ENCODE results near the gene DDX49. TPM values are rescaled to one million over a fixed set of nuclear protein-coding genes. Genes with fewer than 3 reads are reported as not detected.

Gene DDX49
- total RNA-seq, 1 donor from 2014 or later: 44.7 TPM

- TF ChIP-seq, protein P1, sequence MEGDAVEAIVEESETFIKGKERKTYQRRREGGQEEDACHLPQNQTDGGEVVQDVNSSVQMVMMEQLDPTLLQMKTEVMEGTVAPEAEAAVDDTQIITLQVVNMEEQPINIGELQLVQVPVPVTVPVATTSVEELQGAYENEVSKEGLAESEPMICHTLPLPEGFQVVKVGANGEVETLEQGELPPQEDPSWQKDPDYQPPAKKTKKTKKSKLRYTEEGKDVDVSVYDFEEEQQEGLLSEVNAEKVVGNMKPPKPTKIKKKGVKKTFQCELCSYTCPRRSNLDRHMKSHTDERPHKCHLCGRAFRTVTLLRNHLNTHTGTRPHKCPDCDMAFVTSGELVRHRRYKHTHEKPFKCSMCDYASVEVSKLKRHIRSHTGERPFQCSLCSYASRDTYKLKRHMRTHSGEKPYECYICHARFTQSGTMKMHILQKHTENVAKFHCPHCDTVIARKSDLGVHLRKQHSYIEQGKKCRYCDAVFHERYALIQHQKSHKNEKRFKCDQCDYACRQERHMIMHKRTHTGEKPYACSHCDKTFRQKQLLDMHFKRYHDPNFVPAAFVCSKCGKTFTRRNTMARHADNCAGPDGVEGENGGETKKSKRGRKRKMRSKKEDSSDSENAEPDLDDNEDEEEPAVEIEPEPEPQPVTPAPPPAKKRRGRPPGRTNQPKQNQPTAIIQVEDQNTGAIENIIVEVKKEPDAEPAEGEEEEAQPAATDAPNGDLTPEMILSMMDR (IDR thresholded peaks at IDR 0.05; ENCODE audit: unreplicated experiment): no peak
- H3K27me3 Mint-ChIP-seq: peaks cover 5% of the 10 kb centered on the region
- peaks cover 3% of the 10 kb centered on the region for H3K36me3 Mint-ChIP-seq (ENCODE audit: insufficient read depth)
- H3K27ac Mint-ChIP-seq: no peak overlapping the region
- no peak overlapping the region for H3K4me3 Mint-ChIP-seq (ENCODE audit: low read depth)
- H3K9me3 Mint-ChIP-seq (ENCODE audit: low read depth): no peaks in the 10 kb centered on the region
- H3K4me1 Mint-ChIP-seq (ENCODE audit: low read depth): peaks cover 5% of the 10 kb centered on the region
- no peak for DNase-seq (ENCODE audit: low spot score, unreplicated experiment)
Measured at GRCh38 chr19:18943465-18943864, 23.9 kb downstream of the DDX49 start.

- no peak overlapping the region for H3K27ac Mint-ChIP-seq
- peaks cover 3% of the 10 kb centered on the region for H3K36me3 Mint-ChIP-seq (ENCODE audit: insufficient read depth)
- H3K9me3 Mint-ChIP-seq (ENCODE audit: low read depth): no peaks in the 10 kb centered on the region
- no peak overlapping the region for H3K4me3 Mint-ChIP-seq (ENCODE audit: low read depth)
- peaks cover 5% of the 10 kb centered on the region for H3K27me3 Mint-ChIP-seq
- H3K4me1 Mint-ChIP-seq (ENCODE audit: low read depth): no peaks in the 10 kb centered on the region
- no peak for DNase-seq (ENCODE audit: low spot score, unreplicated experiment)
- TF ChIP-seq, protein P1 (IDR thresholded peaks at IDR 0.05; ENCODE audit: unreplicated experiment): no peak
Measured at GRCh38 chr19:18945297-18945696, 25.8 kb downstream of the DDX49 start.

DNA sequence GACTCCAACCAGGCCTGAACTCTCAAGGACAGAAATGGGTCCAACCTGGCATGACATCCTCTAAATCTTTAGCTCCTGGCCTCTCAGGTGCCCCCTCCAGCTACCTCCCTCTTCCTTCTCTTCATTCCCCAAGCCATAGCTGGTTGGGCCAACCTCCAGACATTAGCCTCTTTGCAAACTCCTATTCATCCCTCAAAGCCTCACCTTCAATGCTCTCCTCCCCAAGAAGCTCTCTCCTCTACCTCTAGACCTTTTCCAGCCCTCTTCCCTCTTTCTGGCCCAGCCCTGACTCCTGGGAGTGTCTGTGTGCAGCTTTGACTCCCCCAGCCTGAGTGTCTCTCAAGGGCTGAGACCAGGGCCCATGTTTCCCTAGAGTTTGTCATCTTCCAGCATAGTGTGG is 26.8 kb downstream of the DDX49 start:
- no peak for DNase-seq (ENCODE audit: low spot score, unreplicated experiment)
- Mint-ChIP-seq H3K36me3 (ENCODE audit: insufficient read depth) (peaks cover 3% of the 10 kb centered on the region), H3K4me3 (ENCODE audit: low read depth) (no peak overlapping the region), H3K27me3 (peaks cover 5% of the 10 kb centered on the region), H3K27ac (no peak overlapping the region), H3K4me1 (ENCODE audit: low read depth) (no peaks in the 10 kb centered on the region), H3K9me3 (ENCODE audit: low read depth) (no peaks in the 10 kb centered on the region)
- TF ChIP-seq, protein P1 (IDR thresholded peaks at IDR 0.05; ENCODE audit: unreplicated experiment): no peak

DNA sequence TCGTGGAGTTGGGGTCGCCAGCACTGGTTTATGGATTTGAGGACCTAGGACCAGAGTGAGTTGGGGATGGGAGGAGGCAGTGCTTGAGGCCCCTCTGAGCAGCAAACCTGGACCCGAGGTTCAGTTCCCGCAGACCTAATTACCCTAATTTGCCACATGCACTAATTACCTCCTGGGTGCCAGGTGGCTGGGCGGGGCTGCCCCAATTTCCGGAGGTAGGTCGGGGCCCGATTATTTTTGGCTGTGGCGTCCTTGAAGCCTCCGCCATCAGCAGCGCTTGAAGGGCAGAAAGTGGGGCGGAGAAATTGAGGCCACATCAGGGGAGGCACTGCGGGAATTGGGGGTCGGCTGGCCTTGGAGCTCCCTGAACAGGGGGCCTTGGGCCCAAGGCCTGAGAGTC is 27.4 kb downstream of the DDX49 start:
- no peak for DNase-seq (ENCODE audit: low spot score, unreplicated experiment)
- no peak overlapping the region for H3K4me3 Mint-ChIP-seq (ENCODE audit: low read depth)
- no peaks in the 10 kb centered on the region for H3K4me1 Mint-ChIP-seq (ENCODE audit: low read depth)
- H3K9me3 Mint-ChIP-seq (ENCODE audit: low read depth): no peaks in the 10 kb centered on the region
- H3K27me3 Mint-ChIP-seq: peaks cover 3% of the 10 kb centered on the region
- TF ChIP-seq, protein P1 (IDR thresholded peaks at IDR 0.05; ENCODE audit: unreplicated experiment): no peak
- no peak overlapping the region for H3K27ac Mint-ChIP-seq
- peaks cover 3% of the 10 kb centered on the region for H3K36me3 Mint-ChIP-seq (ENCODE audit: insufficient read depth)

GRCh38 chr19:18948075-18948975 is 28.8 kb downstream of the DDX49 start:
- Mint-ChIP-seq H3K9me3 (ENCODE audit: low read depth) (no peaks in the 10 kb centered on the region), H3K4me1 (ENCODE audit: low read depth) (no peaks in the 10 kb centered on the region), H3K36me3 (ENCODE audit: insufficient read depth) (peaks cover 3% of the 10 kb centered on the region), H3K27me3 (no peaks in the 10 kb centered on the region), H3K27ac (no peak overlapping the region), H3K4me3 (ENCODE audit: low read depth) (no peak overlapping the region)
- DNase-seq (ENCODE audit: low spot score, unreplicated experiment): no peak
- TF ChIP-seq, protein P1 (IDR thresholded peaks at IDR 0.05; ENCODE audit: unreplicated experiment): no peak

Data from progenitor cell of endocrine pancreas (in vitro differentiated cells).